Measurements from ENCODE around the gene TTC39A. TPM values are rescaled to one million over a fixed set of nuclear protein-coding genes. Genes with fewer than 3 reads are reported as not detected.
A peak's percentile ranks its signal among the peaks of the same experiment; 100 is the strongest.
"Not testable (repeated sequence)": the region's sequence is repeated elsewhere in the genome, so short reads cannot be mapped to it uniquely, and the experiment has no call there.

The TTC39A gene
- total RNA-seq, 2 donors from 2014 or later: 0.51 to 0.77 TPM

DNA sequence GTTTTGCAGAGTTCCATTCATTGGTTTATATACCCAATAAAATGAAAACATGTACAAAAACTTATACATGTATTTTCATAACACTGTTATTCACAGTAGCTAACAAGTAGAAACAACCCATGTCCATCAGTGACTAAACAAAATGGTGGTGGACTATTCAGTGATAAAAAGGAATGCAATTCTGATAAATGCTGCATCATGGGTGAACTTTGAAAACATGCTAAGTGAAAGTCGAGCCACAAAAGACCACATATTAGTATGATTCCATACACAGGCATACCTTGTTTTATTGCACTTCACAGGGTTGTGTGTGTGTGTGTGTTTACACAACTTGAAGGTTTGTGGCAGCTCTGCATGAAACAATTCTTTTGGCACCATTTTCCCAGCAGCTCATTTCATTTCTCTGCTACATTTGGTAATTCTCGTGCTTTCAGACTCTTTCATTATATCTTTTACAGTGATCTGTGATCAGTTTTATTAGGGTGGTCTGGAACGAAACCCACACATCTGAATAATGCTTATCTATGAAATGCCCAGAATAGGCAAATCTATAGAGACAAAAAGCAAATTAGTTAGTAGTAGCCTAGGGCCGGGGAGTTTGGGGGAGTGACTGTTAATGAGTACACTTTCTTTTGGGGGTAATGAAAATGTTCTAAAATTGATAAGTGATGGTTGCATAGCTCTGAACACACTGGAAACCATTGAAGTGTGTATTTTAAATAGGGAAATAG is 67.0 kb downstream of the TTC39A start:
- ATAC-seq (replicated peaks in 1 of 2) (no peak), DNase-seq (no peak)
- Mint-ChIP-seq H3K9me3 (no peaks in the 10 kb centered on the region), H3K27me3 (ENCODE audit: low read depth) (no peaks in the 10 kb centered on the region), H3K27ac (no peak overlapping the region), H3K36me3 (ENCODE audit: insufficient read depth in 2 of 2) (no peaks in the 10 kb centered on the region), H3K4me3 (no peak overlapping the region), H3K4me1 (ENCODE audit: low read depth) (peaks cover 68% of the 10 kb centered on the region)

DNA sequence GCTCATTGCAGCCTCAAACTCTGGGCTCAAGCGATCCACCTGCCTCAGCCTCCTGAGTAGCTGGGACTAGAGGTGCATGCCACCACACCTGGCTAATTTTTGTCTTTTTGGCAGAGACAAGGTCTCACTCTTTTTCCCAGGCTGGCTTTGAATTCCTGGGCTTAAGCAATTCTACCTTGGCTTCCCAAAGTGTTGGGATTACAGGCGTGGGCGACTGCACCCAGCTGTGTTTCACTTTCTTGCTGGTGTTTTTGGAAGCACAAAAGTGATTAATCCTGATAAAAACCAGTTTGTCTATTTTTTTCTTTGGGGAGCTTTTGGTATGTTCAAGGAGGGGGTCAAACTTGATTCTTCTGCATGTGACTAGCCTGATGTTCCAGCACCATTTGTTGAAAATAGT is 75.0 kb downstream of the TTC39A start:
- Mint-ChIP-seq H3K36me3 (ENCODE audit: insufficient read depth in 2 of 2) (no peaks in the 10 kb centered on the region), H3K4me1 (ENCODE audit: low read depth) (peaks cover 12% of the 10 kb centered on the region), H3K27me3 (ENCODE audit: low read depth) (no peaks in the 10 kb centered on the region), H3K9me3 (no peaks in the 10 kb centered on the region), H3K27ac (no peak overlapping the region), H3K4me3 (no peak overlapping the region)
- DNase-seq (no peak), ATAC-seq (replicated peaks in 1 of 2) (no peak)

DNA sequence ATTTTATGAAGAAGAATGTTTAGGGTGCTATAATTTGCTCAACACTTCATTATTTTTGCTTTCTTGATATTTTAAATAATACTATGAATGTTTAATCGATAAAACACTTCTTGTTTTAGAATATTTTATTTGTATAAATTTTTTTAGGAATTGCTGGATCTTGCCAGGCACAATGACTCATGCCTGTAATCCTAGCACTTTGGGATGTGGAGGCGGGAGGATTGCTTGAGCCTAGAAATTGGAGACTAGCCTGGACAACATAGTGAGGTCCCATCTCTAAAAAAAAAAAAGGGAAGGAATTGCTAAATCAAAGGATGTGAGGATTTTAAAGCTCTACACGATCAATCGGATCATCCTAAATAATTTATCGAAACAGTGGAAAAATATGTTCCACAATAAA is 76.7 kb downstream of the TTC39A start:
- Mint-ChIP-seq H3K27me3 (ENCODE audit: low read depth) (no peaks in the 10 kb centered on the region), H3K9me3 (no peaks in the 10 kb centered on the region), H3K4me1 (ENCODE audit: low read depth) (peaks cover 9% of the 10 kb centered on the region), H3K27ac (no peak overlapping the region), H3K4me3 (no peak overlapping the region), H3K36me3 (ENCODE audit: insufficient read depth in 2 of 2) (no peaks in the 10 kb centered on the region)
- DNase-seq: no peak
- no peak for ATAC-seq (replicated peaks in 1 of 2)

DNA sequence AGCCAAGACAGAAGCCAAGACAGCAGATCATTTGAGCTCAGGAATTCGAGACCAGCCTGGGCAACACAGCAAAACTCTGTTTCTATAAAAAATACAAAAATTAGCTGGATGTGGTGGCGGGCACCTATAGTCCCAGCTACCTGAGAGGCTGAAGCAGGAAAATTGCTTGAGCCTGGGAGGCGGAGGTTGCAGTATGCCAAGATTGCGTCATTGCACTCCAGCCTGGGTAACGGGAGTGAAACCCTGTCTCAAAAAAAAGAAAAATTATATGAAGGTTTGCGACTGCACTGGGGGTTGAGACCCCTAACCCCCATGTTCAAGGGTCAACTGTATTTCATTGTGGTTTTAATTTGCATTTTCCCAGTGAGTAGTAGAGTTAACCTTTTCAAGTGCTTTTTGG is 78.0 kb downstream of the TTC39A start:
- DNase-seq: no peak
- H3K36me3 Mint-ChIP-seq (ENCODE audit: insufficient read depth in 2 of 2): no peaks in the 10 kb centered on the region
- no peaks in the 10 kb centered on the region for H3K9me3 Mint-ChIP-seq
- H3K27me3 Mint-ChIP-seq (ENCODE audit: low read depth): no peaks in the 10 kb centered on the region
- H3K4me1 Mint-ChIP-seq (ENCODE audit: low read depth): peaks cover 17% of the 10 kb centered on the region
- no peak for ATAC-seq (replicated peaks in 1 of 2)
- no peak overlapping the region for H3K27ac Mint-ChIP-seq
- no peak overlapping the region for H3K4me3 Mint-ChIP-seq

DNA sequence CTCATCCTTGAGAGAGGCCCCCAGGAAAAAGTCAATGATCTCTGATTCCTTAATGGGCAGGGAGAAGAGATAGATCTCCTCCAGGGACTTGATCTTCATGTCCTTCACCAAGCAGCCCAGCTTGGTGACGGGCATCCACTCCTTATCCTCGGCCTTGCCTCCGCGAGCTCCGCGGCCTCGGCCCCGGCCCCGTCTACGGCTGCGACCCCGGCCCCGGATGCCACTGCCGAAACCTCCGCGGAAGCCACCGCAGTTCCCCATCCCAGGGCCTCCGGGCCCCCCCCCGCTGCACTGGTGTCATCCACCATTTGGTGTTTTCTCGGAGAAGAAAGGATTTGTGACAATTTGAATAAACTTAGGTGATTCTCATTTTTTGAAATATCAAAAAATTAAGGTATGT is 79.2 kb downstream of the TTC39A start:
- not testable (repeated sequence) for DNase-seq; H3K27me3 Mint-ChIP-seq (ENCODE audit: low read depth); H3K4me3 Mint-ChIP-seq; H3K9me3 Mint-ChIP-seq; ATAC-seq (replicated peaks in 1 of 2); H3K27ac Mint-ChIP-seq; H3K36me3 Mint-ChIP-seq (ENCODE audit: insufficient read depth in 2 of 2)
- peaks cover 27% of the 10 kb centered on the region for H3K4me1 Mint-ChIP-seq (ENCODE audit: low read depth)

DNA sequence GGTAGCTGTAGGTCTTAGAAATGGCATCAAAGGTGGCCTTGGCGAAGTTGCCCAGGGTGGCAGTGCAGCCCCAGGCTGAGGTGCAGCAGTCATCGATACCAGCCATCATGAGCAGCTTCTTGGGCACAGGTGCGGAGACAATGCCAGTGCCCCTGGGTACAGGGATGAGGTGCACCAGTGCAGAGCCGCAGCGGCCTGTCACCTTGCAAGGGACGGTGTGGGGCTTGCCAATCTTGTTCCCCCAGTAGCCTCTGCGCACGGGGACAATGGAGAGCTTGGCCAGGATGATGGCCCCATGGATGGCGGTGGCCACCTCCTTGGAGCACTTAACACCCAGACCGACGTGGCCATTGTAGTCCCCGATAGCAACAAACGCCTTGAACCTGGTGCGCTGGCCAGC is 79.6 kb downstream of the TTC39A start:
- H3K4me1 Mint-ChIP-seq (ENCODE audit: low read depth): peaks cover 27% of the 10 kb centered on the region
- H3K4me3 Mint-ChIP-seq; DNase-seq; H3K9me3 Mint-ChIP-seq; H3K27ac Mint-ChIP-seq; H3K36me3 Mint-ChIP-seq (ENCODE audit: insufficient read depth in 2 of 2); H3K27me3 Mint-ChIP-seq (ENCODE audit: low read depth); ATAC-seq (replicated peaks in 1 of 2): not testable (repeated sequence)

DNA sequence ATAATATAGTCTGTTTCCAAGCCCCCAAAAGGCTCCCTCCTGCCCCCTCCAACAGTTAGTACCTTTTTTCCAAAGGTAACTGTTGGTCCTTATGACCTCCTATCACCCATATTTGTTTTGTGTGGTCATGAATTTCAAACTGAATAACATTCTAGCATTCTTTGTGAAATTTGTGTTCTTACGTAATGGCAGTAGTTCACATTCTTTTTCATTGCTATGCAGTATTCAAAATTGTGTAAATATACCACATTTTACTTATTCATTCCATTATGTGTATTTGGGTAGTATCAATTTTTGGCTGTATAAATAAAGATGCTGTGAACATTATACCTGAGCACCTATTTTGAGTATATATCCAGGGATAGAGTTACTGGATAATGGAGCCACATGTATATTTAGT is 80.9 kb downstream of the TTC39A start:
- Mint-ChIP-seq H3K36me3 (ENCODE audit: insufficient read depth in 2 of 2) (peaks cover 0 to 2% of the 10 kb centered on the region in 2 donors), H3K4me3 (no peak overlapping the region), H3K4me1 (ENCODE audit: low read depth) (peaks cover 27% of the 10 kb centered on the region), H3K27ac (no peak overlapping the region), H3K9me3 (no peaks in the 10 kb centered on the region), H3K27me3 (ENCODE audit: low read depth) (no peaks in the 10 kb centered on the region)
- no peak for ATAC-seq (replicated peaks in 1 of 2)
- no peak for DNase-seq

DNA sequence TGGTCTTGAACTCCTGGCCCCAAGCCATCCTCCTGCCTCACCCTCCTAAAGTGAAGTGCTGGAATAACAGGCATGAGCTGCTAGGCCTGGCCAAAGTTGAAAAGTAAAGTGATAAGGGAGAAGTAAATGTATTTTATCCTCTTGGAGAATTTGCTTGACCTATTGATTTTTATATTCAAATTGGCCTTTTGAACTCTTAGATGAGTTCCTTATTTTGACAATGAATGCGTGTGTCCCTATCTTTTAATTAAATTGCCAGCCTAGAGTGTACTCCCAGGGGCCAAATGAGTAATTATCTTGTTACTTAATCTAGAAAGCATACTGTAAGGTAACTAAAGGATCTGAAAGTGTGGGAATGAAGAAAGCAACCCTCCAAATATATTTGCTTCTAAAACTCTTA is 82.9 kb downstream of the TTC39A start:
- Mint-ChIP-seq H3K4me1 (ENCODE audit: low read depth) (peaks cover 40% of the 10 kb centered on the region), H3K9me3 (no peaks in the 10 kb centered on the region), H3K27me3 (ENCODE audit: low read depth) (no peaks in the 10 kb centered on the region), H3K4me3 (no peak overlapping the region), H3K27ac (no peak overlapping the region), H3K36me3 (ENCODE audit: insufficient read depth in 2 of 2) (peaks cover 0 to 2% of the 10 kb centered on the region in 2 donors)
- DNase-seq (no peak), ATAC-seq (replicated peaks in 1 of 2) (no peak)

DNA sequence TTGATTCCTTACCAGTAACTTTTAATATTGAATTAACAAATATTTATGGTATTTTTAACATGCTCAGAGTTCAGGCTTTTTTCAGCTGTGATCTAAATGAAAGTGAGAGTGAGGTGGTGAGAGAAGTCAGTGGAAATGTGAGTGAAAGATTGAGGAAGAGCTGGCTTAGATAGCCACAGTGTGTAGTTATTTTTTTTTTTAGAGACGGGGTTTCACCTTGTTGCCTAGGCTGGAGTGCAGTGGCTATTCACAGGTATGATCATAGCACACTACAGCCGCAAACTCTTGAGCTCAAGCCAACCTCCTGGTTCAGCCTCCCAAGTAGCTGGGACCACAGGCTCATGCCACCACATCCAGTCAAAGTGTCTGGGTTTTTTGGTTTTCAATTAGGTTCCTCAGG is 83.3 kb downstream of the TTC39A start:
- Mint-ChIP-seq H3K27ac (no peak overlapping the region), H3K9me3 (no peaks in the 10 kb centered on the region), H3K4me3 (no peak overlapping the region), H3K36me3 (ENCODE audit: insufficient read depth in 2 of 2) (peaks cover 0 to 2% of the 10 kb centered on the region in 2 donors), H3K4me1 (ENCODE audit: low read depth) (peaks cover 40% of the 10 kb centered on the region), H3K27me3 (ENCODE audit: low read depth) (no peaks in the 10 kb centered on the region)
- peak in 1 of 2 donors; percentile 43 for ATAC-seq (replicated peaks in 1 of 2)
- no peak for DNase-seq

DNA sequence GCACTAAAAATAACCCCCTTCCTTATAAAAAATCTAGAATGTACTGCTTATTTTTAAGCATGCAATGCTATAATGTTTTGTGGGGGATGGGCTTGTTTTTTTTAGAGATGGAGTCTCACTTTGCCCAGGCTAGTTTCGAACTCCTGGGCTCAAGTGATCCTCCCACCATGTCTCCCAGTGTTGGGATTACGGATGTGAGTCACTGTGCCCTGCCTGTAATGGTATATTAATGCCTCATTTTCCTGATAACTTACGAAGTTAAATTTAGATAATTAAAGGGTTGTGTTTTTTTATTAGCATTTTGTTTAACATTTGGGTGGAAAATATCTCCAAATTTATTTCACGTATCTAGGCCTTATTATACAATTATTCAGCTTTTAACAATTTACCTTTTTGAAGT is 87.8 kb downstream of the TTC39A start:
- peaks cover 0 to 2% of the 10 kb centered on the region in 2 donors for H3K36me3 Mint-ChIP-seq (ENCODE audit: insufficient read depth in 2 of 2)
- no peak for DNase-seq

DNA sequence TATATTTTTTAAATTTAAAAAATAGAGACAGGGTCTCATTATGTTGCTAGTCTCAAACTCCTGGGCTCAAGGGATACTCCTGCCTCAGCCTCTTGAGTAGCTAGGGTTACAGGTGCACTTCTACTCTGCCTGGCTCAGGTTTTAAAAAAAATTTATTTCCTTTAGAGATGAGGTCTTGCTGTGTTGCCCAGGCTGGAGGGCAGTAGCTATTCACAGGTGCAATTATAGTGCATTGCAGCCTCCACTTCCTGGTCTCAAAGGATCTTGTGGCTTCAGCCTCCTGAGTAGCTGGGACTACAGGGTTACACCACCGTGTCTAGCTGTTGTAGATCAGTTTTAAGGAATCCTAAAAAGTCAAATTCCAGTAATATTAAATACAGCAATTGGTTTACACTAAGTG is 89.2 kb downstream of the TTC39A start:
- no peaks in the 10 kb centered on the region for H3K27me3 Mint-ChIP-seq (ENCODE audit: low read depth)
- no peaks in the 10 kb centered on the region for H3K9me3 Mint-ChIP-seq
- H3K27ac Mint-ChIP-seq: peak overlapping the region; percentile 35
- no peak for ATAC-seq (replicated peaks in 1 of 2)
- peaks cover 25% of the 10 kb centered on the region for H3K4me1 Mint-ChIP-seq (ENCODE audit: low read depth)
- peaks cover 0 to 2% of the 10 kb centered on the region in 2 donors for H3K36me3 Mint-ChIP-seq (ENCODE audit: insufficient read depth in 2 of 2)
- no peak for DNase-seq
- peak overlapping the region in 1 of 2 donors; percentile 42 for H3K4me3 Mint-ChIP-seq

More for the DNA sequence above, 87.8 kb downstream of the TTC39A start:
- peaks cover 40% of the 10 kb centered on the region for H3K4me1 Mint-ChIP-seq (ENCODE audit: low read depth)
- H3K4me3 Mint-ChIP-seq: no peak overlapping the region
- no peak overlapping the region for H3K27ac Mint-ChIP-seq
- no peaks in the 10 kb centered on the region for H3K27me3 Mint-ChIP-seq (ENCODE audit: low read depth)
- no peak for ATAC-seq (replicated peaks in 1 of 2)
- H3K9me3 Mint-ChIP-seq: no peaks in the 10 kb centered on the region

DNA sequence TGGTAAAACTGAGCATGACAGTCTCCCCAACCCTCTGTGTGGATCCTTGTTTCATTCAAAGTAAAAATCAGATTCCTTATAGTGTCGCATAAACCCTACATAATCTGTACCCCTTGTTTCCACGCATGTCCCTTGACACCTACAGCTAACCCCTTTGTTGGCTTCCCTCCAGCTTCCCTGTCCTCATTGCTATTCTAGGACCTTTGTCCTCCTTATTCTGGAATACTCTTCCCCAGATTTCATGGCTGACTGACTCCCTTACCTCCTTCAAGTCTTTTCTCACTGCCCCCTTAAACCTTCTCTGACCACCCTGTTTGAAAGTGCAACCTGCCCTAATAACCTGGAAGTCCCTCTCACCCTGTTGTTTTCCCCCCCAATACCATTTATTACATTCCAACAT is 90.3 kb downstream of the TTC39A start:
- Mint-ChIP-seq H3K9me3 (no peaks in the 10 kb centered on the region), H3K4me1 (ENCODE audit: low read depth) (peaks cover 28% of the 10 kb centered on the region), H3K27ac (peak overlapping the region; percentile 36), H3K4me3 (peak overlapping the region in 1 of 2 donors; percentile 54), H3K36me3 (ENCODE audit: insufficient read depth in 2 of 2) (no peaks in the 10 kb centered on the region), H3K27me3 (ENCODE audit: low read depth) (no peaks in the 10 kb centered on the region)
- DNase-seq (no peak), ATAC-seq (replicated peaks in 1 of 2) (no peak)

DNA sequence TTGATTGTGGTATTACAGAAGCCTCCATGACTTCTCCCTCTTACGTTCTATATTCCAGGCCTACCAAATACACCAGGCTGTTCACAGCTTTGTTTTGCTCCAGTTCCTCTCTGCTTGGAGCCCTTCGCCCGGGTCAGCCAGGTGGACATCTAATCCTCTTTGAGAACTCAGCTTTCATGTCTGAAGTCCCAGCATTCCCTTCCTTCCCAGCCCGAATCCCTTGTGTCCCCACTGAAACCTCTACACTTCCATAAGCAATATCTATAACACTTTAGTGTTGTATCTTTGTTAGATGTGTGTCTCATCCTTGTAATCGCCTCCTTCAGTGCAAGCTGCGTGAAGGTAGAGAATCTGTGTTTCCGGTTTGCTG is 92.3 kb downstream of the TTC39A start:
- DNase-seq (no peak), ATAC-seq (replicated peaks in 1 of 2) (no peak)
- H3K27me3 Mint-ChIP-seq (ENCODE audit: low read depth): no peaks in the 10 kb centered on the region
- peaks cover 33% of the 10 kb centered on the region for H3K4me1 Mint-ChIP-seq (ENCODE audit: low read depth)
- no peak overlapping the region for H3K4me3 Mint-ChIP-seq
- H3K27ac Mint-ChIP-seq: no peak overlapping the region
- no peaks in the 10 kb centered on the region for H3K9me3 Mint-ChIP-seq
- no peaks in the 10 kb centered on the region for H3K36me3 Mint-ChIP-seq (ENCODE audit: insufficient read depth in 2 of 2)

DNA sequence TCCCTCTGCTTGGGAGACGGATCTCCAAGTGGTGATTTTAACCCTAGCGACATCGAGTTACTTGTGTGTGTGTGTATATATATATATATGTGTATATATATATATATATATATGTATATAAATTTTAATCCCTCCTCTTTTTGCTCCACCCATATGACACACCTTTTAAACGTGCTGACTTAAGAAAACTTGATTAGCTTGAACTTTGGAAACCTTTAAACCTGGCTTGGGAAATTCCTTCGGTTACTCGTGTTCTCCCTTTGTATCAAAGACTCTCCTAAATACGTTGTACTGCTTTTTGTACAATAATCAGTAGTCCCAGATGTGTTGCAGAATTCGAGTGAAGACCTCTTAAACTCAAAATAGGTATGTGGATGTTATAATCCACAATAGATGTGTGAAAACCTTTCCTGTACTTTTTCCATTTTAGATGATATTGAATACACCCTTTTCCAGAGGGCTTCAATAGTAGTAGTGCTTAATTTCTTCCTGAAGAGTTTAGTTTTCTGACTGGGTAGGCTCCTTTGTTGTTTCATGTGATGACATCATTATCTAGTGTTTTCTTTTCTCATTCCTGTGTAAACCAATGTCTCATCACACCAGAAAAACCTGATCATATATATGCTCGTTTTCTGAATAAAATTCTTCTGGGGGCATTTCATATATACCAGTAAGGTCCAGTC is 92.9 kb downstream of the TTC39A start:
- Mint-ChIP-seq H3K36me3 (ENCODE audit: insufficient read depth in 2 of 2) (no peaks in the 10 kb centered on the region), H3K4me3 (no peak overlapping the region), H3K27ac (no peak overlapping the region), H3K9me3 (no peaks in the 10 kb centered on the region), H3K27me3 (ENCODE audit: low read depth) (no peaks in the 10 kb centered on the region), H3K4me1 (ENCODE audit: low read depth) (peaks cover 28% of the 10 kb centered on the region)
- ATAC-seq (replicated peaks in 1 of 2) (no peak), DNase-seq (no peak)

Measured in activated T-cell treated with anti-CD3 and anti-CD28 coated beads, Interleukin-2, amount 50 U/mL, for 72 hours (primary cell).